DMS 273 (cell line): ENCODE measurements around the gene TUFT1.
"Not testable (repeated sequence)": the region's sequence is repeated elsewhere in the genome, so short reads cannot be mapped to it uniquely, and the experiment has no call there.

Experiments
- DNase-seq: peaks from one replicate; lab custom pipeline; 2025; ENCODE audit not compliant: unreplicated experiment; lab: John Stamatoyannopoulos, UW

TUFT1 gene

DNA sequence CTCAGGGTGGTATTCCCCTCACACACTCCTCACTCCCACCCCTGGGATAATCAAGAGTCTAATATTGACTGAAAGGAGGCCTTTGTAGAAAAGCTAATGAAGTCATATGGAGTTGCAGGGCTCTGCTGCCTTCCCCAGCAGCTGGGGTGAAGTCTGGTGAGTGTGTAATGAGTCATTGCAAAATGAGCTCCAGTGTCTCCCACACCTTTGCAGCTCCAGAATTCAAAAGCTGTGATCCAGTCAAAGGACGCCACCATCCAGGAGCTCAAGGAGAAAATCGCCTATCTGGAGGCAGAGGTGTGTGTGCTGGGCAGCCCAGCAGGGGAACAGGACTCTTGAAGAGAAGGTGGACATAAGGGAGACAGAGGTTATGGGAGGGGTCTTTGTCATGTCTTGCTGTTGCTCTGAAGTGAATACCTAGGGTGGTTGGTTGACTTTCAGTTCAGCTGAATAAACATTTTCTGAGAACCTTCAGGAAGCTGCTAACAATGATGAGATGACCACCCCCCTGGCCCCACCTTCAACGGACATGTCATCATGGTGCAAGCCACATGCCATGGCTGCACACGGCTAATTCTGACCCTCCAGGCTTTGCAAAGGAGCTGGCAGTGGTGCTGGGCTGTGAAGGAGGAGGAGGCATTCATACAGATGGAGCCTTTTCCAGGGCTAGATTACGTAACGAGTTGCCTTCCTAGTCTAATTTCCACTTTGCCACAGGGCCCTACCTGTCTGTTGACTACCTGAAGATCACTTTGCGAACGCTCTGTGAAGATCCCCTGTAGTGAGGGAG is 39.5 kb downstream of the TUFT1 start:
- DNase-seq, result no peak

- DNase-seq, result no peak
These were observed 41.3 kb downstream of the TUFT1 start for GRCh38 chr1:151581451-151581850.

DNA sequence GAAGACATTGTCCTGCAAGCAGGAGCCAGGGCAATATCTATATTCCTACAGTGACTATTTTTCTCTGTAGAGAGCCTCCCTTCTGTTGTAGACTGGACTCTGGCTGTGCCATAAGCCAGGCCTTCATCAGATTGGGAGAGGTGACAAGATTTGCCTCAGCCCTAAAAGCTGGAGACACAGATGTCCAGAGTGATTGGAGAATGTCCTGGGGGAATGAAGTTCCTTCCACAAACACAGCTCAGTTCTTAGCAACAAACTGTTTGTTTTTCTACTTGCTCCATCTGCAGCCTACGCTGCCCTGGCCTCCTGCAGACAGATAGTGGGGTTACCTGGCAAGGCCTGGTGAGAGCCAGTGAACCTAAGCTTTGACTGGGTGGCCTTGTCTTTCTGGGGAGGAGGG is 41.8 kb downstream of the TUFT1 start:
- DNase-seq, result no peak

GRCh38 chr1:151583796-151584195 is 43.7 kb downstream of the TUFT1 start:
- no peak for DNase-seq

GRCh38 chr1:151584278-151584677 is 44.2 kb downstream of the TUFT1 start:
- DNase-seq, result no peak

GRCh38 chr1:151584780-151585179 is 44.7 kb downstream of the TUFT1 start:
- DNase-seq, result no peak

DNA sequence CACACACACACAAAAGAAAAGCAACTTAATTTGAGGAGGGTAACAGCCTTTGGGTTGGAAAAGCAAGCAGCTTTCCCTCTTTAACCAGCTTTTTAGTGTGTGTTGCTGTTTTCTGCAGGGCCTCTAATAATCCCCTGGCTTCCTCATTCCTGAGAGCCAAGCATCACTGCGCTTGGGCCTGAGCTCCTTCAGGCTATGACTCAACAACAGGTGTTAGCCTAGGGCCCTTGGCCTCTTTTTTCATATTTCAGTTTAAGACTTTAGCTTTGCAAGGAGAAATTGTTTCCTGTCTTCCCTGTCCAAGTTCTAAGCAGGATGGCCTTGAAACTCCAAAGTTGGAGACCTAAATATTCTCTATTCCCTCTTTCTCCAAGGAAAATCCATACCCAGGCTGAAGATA is 45.5 kb downstream of the TUFT1 start:
- DNase-seq, result no peak

DNA sequence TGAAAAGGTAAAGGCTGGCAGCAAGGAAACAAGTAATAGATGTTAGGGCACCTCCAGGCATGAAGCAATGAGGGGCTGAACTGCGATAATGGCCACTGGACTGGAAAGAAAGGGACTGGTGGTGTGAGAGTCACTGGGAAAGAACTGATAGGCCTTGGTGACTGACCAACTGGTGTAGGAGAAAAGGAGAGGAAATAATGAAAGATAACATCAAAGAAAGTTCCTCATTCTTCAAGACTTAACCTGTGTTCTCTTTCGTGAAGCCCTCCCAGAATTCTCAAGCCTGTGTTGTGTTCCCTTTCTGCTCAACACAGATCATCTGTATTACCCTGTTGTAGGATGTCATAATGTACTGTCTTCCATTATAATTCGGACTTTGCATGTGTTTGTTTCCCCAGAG is 50.9 kb downstream of the TUFT1 start:
- no peak for DNase-seq

DNA sequence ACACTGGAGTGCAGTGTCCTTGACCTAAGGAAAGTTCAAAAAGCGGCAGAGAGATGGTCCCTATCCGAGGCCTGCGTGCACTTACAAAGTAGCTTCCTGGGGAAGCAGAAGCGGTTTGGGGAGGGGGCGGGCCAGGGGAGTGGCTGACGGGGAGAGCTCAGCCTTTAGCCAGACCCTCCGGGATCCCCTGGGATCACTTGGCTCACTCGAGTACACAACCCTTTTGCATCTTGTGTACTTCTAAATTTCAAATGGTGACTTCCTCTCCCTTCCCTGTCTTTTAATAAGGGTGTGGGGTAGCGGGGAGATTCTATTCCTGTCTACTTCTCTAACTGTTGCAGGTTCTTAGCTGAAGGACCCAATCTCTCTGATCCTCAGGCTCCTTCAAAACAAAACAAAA is 53.6 kb downstream of the TUFT1 start:
- no peak for DNase-seq

- DNase-seq, result peak; percentile 84
These were observed 54.1 kb downstream of the TUFT1 start for GRCh38 chr1:151594143-151594625.

- DNase-seq, result peak; percentile 29
These were observed 56.3 kb downstream of the TUFT1 start for GRCh38 chr1:151596166-151596953.

GRCh38 chr1:151602550-151602949 is 62.4 kb downstream of the TUFT1 start:
- not testable (repeated sequence) for DNase-seq

DNA sequence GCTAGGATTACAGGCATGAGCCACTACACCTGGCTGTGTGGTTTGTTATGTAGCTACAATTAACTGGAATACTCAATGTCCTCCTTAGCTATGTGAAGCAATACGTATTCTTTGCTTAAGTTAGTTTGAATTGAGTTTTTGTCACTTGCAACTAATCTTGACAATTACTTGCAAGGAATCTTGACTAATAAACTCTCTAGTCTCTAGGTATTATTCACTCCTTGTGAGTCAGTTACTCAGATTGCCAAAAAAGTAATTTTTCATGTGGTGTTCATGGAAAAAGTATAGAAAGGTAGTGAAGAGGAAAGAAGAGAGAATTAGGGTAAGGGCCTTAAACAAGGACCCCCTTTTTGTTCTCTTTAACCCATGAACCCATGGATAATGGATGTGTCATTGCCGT is 64.2 kb downstream of the TUFT1 start:
- no peak for DNase-seq

- no peak for DNase-seq
These were observed 66.3 kb downstream of the TUFT1 start for GRCh38 chr1:151606384-151606783.

DNA sequence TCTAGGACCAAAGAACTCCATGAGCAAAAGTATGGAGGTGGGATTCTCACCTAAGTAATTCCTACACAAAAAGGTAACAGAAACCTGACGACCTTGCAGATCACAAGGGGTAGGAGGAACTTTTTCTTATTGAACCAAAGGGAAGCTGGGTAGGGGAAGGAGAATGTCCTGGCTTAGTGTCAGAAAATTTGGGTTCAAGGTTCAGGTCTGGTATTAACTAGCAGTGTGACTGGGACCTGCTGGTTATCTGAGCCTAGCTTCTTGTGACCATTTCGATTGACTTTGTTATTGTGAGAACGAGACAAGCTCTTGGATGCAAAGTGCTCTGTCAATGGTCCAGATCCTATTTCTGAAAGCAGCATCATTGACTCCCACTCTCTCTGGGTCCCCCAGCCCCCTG is 66.7 kb downstream of the TUFT1 start:
- DNase-seq, result no peak

- DNase-seq, result no peak
These were observed 70.0 kb downstream of the TUFT1 start for GRCh38 chr1:151610142-151610541.

- DNase-seq, result peak; percentile 38
These were observed 71.2 kb downstream of the TUFT1 start for GRCh38 chr1:151611288-151611790.

DNA sequence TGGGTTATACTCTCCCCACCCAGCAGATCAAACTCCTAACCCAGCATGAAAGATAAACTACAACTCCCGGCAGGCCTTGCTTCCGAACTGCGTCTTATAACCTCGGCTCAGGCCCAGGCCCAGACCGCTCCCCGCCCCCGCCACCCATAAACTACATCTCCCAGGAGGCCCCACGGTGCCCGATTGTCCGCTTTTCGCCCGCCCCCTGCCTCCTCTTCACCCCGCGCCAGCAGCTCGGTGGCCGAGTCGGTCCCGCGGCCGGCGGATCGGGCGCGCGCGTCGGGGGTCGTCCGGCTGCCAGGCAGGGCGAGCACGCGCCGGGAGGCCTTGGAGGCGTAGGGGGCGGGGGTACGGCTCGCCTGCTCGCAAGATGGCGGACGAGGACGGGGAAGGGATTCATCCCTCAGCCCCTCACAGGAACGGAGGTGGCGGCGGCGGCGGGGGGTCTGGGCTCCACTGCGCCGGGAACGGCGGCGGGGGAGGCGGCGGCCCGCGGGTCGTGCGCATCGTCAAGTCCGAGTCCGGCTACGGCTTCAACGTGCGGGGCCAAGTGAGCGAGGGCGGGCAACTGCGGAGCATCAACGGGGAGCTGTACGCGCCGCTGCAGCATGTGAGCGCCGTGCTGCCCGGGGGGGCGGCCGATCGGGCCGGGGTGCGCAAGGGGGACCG is 71.9 kb downstream of the TUFT1 start, which contains the start of gene SNX27:
Gene SNX27 (plus strand): TSS at position 219 of the 669 bp plus-strand sequence. CDS start 152 bp downstream, at position 371.
- DNase-seq, result peak; percentile 97

DNA sequence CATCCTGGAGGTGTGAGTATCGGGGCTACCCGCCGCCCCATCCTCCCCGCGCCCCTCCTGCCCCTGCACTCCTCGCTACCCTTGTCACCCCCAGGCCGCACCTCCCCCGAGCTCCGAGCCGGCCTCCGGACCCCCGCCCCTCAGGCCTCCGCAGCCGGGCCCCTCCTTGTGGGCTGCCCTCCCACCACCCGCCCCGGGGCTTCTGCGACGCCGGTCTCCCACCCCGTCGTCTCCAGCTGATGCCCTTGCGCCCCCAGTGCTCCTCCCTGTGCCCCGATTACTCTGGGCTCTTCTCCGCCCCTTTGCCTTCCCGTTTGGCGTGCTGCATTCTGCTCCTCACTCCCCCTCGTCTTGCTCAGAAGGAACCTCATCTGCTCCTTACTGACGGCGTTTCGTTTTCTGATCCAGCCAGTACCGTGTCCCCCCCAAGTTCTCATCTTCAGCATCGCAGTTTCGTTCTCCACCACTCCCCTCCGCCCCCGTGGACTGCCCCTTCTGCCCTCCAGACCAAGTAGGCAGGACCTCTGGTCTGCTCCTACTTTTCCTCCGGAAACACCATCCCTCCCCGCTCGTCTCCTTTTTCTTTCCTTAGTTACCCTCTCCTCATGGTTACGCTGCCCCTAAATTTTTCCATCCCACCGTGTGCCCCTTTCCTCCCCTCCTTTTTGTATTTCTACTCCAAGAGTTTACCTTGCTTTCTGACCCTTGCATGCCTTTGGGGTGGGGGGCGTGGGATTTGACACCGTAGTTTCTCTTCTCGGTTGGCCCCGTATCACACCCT is 72.6 kb downstream of the TUFT1 start:
- peak; percentile 60 for DNase-seq

DNA sequence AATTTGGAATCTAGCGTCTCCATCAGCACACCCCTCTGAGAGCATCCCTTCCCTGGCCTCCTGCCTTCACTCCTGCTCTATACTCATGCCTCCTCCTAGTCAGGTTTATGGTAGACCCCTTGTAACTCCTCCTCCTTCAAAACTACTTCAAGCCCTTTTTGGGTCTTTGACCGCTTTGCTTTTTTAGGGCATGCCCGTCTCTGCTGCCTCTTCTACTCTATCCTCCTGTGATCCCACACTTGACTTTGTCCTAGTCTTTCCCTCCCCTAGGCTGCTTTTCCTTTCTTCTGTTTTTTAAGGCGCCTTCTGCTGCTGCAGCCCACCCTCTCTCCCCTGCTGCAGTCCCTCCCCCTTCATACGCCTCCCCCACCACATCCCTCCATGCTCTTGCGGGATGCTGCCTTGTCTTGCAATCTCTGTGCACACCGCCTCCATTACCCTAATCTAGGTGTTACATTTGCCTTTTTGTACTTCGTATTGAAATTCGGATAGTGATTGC is 73.2 kb downstream of the TUFT1 start:
- DNase-seq, result no peak
